GM18907 (cell line): Measurements from ENCODE around the gene NTRK1.
"Not testable (repeated sequence)": the region's sequence is repeated elsewhere in the genome, so short reads cannot be mapped to it uniquely, and the experiment has no call there.

Experiments used
- ATAC-seq: cut with Tn5 transposase; IDR thresholded peaks from one replicate; pipeline ENCODE4 v1.9.1; 2021; ENCODE audit warnings: mild to moderate bottlenecking, moderate library complexity; ENCODE audit not compliant: unreplicated experiment

Gene NTRK1

GRCh38 chr1:156911577-156912298, 51.1 kb downstream of the NTRK1 start:
- ATAC-seq: no peak

- no peak for ATAC-seq
Observed at GRCh38 chr1:156912310-156912709, 51.6 kb downstream of the NTRK1 start.

GRCh38 chr1:156912861-156913808, 52.5 kb downstream of the NTRK1 start:
- ATAC-seq: no peak

GRCh38 chr1:156913809-156914387, 53.2 kb downstream of the NTRK1 start:
- no peak for ATAC-seq

- ATAC-seq: no peak
Observed at GRCh38 chr1:156914440-156914856, 53.8 kb downstream of the NTRK1 start.

- no peak for ATAC-seq
Observed at GRCh38 chr1:156920233-156921052, 59.8 kb downstream of the NTRK1 start, which contains the start of gene LRRC71. TSS of gene LRRC71 (plus strand) at chr1:156920632. CDS start at chr1:156920804, 172 bp downstream.

GRCh38 chr1:156921053-156921529, 60.4 kb downstream of the NTRK1 start:
- no peak for ATAC-seq

- ATAC-seq: no peak
Observed at GRCh38 chr1:156922986-156923669, 62.5 kb downstream of the NTRK1 start.

GRCh38 chr1:156923670-156924477, 63.2 kb downstream of the NTRK1 start:
- ATAC-seq: no peak

- no peak for ATAC-seq
Observed at GRCh38 chr1:156924478-156925153, 64.0 kb downstream of the NTRK1 start.

- no peak for ATAC-seq
Observed at GRCh38 chr1:156925154-156926010, 64.7 kb downstream of the NTRK1 start.

GRCh38 chr1:156926175-156926574, 65.5 kb downstream of the NTRK1 start:
- no peak for ATAC-seq

GRCh38 chr1:156926695-156927094, 66.0 kb downstream of the NTRK1 start:
- not testable (repeated sequence) for ATAC-seq

- ATAC-seq: no peak
Observed at GRCh38 chr1:156927215-156928042, 66.8 kb downstream of the NTRK1 start.

- ATAC-seq: no peak
Observed at GRCh38 chr1:156928043-156928602, 67.5 kb downstream of the NTRK1 start.

GRCh38 chr1:156929596-156930238, 69.1 kb downstream of the NTRK1 start:
- ATAC-seq: no peak
